Midbrain (tissue), 1 donor: Measurements from ENCODE around the gene ARL4A.

Source experiments
- DNase-seq: peaks from one replicate; lab custom pipeline; 2025; lab: John Stamatoyannopoulos, UW

Gene ARL4A

GRCh38 chr7:12701433-12701832 is 14.0 kb downstream of the ARL4A start:
- DNase-seq, result no peak

GRCh38 chr7:12703881-12704280 is 16.4 kb downstream of the ARL4A start:
- no peak for DNase-seq

GRCh38 chr7:12705878-12706277 is 18.4 kb downstream of the ARL4A start:
- DNase-seq, result no peak

GRCh38 chr7:12706900-12707536 is 19.6 kb downstream of the ARL4A start:
- DNase-seq, result no peak

DNA sequence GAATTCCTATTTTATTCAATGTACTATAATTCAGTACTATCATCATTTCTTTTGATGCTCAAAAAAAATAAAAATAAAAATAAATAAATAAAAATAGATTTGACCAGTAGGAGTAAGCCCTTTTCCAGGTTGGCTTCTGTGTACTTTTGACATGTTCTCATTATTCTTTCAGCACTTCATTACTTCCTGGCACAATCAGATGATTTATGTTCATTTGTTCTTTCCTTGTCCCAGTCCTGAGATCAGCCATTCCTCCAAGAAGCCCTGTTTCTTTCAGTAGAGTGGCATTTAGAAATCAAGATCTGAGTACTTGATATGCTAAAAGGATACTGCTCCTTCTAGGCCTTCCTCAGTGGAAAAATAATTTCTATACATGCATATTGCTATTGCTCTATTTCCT is 20.9 kb downstream of the ARL4A start:
- DNase-seq, result no peak

DNA sequence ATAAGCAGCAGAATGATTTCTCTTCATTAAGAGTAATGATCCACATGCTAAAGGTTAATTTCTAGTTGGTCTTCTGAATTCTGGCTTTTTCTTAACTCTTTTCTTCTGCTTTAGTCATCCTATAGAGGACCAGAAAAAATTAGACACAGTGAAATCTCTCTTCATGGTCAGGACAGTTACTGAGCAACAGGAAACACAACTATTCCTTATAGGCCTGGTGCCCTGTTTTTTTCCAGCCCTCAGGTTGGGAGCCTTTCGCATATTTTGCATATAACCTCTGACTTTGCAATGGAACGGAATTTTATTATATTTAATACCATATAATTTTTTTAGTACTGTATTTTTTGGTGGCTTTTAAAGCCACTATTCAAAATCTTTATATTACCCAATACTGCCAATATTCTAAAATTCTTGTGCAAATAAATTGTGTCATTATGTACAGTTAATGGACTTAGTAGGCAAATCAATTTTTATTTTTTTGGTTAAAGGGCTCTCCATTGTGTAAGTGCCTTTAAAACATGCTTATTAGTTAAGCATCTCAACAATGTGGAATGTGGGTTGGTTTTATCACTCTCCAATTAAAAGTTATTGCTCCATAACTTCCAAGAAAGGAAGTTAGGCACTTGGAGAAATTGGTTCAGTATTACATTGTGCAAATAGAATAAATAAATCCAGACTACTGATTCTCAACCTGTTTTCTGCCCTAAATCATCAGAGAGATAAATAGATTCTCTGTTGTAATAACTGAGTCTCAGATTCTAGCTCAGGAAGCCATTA is 22.5 kb downstream of the ARL4A start:
- DNase-seq, result no peak

DNA sequence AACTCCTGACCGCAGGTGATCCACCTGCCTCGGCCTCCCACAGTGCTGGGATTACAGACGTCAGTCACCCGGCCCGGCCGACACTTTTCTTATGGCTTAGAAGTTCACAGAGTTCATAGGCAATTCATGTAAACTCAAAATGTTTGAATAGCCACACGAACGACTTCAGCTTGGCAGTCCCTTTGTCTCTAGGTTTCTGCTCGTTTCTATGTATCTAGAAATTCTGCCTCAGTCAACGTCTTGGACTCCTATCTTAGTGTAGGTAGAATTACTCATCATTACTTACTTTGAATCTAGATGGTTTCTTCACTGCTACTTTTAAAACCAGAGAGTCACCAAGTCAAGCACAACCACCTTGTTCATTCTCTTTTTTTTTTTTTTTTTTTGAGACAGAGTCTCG is 23.7 kb downstream of the ARL4A start:
- no peak for DNase-seq

DNA sequence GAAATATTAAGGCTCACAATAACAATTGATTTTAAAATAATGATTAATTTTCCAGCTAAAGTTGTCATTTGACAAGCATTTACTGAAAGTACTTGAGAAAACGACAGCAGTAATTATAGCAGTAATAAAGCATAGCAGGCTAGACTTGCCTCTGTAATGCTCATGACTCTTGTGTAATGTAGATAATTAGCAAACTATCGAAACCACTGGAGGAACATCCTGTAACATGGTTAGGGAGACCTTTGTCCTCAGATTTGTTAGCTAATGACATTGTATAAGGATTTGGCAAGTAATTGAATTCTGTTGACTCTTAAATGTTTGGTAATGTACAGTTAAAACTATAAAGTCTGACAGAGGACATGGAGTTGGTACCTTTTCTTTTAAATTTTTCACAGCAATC is 24.8 kb downstream of the ARL4A start:
- no peak for DNase-seq

- no peak for DNase-seq
Observed at GRCh38 chr7:12713625-12714378, 26.4 kb downstream of the ARL4A start.

DNA sequence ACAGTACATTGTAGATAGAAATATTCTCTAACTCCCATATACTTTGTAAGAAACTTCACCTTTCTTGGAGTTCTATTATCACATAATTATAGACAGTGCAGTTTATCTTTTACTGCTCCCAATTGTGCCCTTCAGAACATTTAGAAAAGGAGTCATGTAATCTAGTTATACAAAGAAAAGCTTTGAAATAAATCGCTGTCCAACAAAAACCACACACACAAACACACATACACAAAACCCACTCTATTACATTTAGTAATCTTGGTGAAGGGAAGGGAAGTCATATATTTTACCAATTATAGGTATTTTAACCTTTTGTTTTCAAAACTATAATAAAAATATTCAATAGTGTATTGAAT is 26.9 kb downstream of the ARL4A start:
- no peak for DNase-seq

GRCh38 chr7:12715372-12716133 is 28.1 kb downstream of the ARL4A start:
- peak; percentile 72 for DNase-seq

GRCh38 chr7:12716134-12716681 is 28.8 kb downstream of the ARL4A start:
- no peak for DNase-seq

DNA sequence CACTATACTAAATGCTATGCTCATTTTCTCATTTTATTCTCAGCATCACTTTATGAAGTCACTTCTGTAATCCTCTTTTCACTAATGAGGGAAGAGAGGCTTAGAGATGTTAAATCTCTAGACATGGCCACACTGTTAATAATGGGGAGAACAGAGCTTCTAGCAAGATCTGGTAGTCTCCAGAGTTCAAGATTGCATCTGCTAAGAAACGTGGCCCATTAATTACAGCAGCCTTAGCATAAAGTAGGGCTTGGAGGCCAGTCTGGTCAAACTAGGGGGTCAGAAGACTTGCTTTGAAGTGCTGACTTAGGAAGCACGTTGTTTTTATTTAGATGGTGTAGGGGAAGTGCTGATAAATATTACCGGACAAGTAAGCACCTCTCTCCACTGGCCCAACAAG is 29.3 kb downstream of the ARL4A start:
- no peak for DNase-seq

DNA sequence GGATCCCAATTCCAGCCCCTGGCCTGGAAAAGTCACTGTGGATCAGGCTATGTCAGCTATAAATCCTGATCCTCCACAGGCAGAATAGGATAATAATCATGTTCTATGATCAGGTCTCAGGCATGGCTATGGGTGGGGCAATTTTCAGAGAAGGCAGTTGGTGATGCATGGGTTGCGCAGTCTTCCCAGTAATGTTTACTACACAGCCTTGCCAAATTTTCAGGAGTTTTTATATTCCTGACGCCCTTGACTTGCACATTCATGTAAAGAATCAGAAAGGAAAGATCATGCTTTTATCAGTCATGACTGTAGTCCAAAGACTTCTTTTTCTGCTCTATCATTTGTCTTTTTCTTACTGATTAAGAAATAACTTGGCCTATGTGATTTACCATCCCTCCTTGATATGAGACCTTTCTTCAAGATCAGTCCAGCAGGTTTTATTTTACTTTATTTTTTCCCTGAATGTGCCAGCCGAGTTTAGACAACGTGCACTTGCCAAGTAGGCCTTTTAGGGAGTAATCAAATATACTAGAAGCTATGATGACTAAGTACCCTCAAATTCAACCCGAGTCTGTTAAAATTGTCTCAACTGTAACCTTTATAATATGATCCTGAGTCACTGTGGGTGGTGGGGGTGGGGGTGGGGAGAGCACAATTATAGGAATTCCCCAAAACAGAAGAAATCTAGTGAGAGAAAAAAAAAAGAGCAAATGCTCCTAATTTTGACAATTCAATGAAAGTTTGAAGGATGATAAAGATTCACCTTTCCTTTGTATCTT is 31.9 kb downstream of the ARL4A start:
- no peak for DNase-seq

GRCh38 chr7:12719981-12720865 is 32.8 kb downstream of the ARL4A start:
- no peak for DNase-seq

DNA sequence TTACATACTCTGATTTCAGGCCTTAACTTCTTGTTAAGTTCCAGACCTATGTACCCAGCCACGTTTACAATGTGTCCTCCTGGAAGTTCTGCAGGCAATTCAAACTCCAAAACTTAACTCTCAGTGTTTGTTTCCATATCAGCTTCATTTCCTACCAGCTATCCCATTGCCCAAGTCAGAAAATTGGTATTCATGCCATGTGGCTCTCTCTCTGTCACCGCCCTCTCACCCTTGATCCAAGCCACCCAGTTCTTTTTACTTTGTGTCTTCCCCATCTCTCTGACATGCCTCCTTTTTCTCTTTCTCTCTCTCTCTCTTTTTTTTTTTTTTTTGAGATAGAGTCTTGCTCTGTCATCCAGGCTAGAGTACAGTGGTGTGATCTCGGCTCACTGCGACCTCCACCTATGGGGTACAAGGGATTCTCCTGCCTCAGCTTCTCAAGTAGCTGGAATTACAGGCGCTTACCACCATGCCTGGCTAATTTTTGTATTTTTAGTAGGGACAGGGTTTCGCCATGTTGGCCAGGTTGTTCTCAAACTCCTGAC is 33.9 kb downstream of the ARL4A start:
- no peak for DNase-seq

- no peak for DNase-seq
Observed at GRCh38 chr7:12722136-12722535, 34.7 kb downstream of the ARL4A start.

GRCh38 chr7:12722636-12723605 is 35.5 kb downstream of the ARL4A start:
- DNase-seq, result no peak
